K562 (cell line): ENCODE measurements around the gene SIRT4. TPM values are rescaled to one million over a fixed set of nuclear protein-coding genes. Genes with fewer than 3 reads are reported as not detected.

Experiments
- ATAC-seq: fragments of 200-7000 bp; cut with Tn5 transposase; 3 replicates; pipeline ENCODE4 v1.9.1; 2020; ENCODE audit warnings: moderate library complexity
- BruUV-seq: library from RNA; stranded (reverse); fragments of 400-500 nt; replicated peaks from 2 replicates; lab custom pipeline; 2021; lab: Mats Ljungman, UMichigan
- CTCF ChIA-PET: fragments of 300-600 bp; formaldehyde crosslinking; extraction: SDS; loops from one replicate; lab custom pipeline; 2021; ENCODE audit warnings: low intra/inter-chr PET ratio; lab: Yijun Ruan, JAX
- POLR2A ChIA-PET: fragments of 300-600, 350-650 bp; sonication (Branson Sonifier 250); formaldehyde crosslinking; extraction: SDS; loops from one replicate; lab custom pipeline; 2021; ENCODE audit warnings: antibody characterized with exemption, inconsistent platforms; lab: Yijun Ruan, JAX
- DNase-seq, 4 experiments: peaks; one replicate each; pipeline versions ENCODE4 v3.0.0 to v3.0.0-alpha.2; 2011 to 2018; ENCODE audit warnings: low spot score in 3 of 4, mixed read lengths in 3 of 4; ENCODE audit errors: extremely low read depth in 1 of 4
- FAIRE-seq: peaks from 2 replicates; lab custom pipeline; 2011; peaks lifted over from hg19 to GRCh38; lab: Jason Lieb, UNC
- H2AFZ ChIP-seq: 2 replicates; pipeline ENCODE4 v1.6.0; 2011; ENCODE audit warnings: low read depth, low read length, control low read depth, inconsistent platforms
- H3K27ac ChIP-seq: fragments of 200-600 bp; 3 replicates; pipeline ENCODE4 v1.8.0; 2011; ENCODE audit warnings: low read depth, mild to moderate bottlenecking, control low read depth, inconsistent platforms, low read length, moderate library complexity, mixed read lengths; ENCODE audit errors: extremely low read depth
- H3K27me3 ChIP-seq, 2 experiments: fragments of 300-600 bp in 1 of 2; 2 replicates in 1 of 2; 3 replicates in 1 of 2; pipeline versions ENCODE4 v1.6.0 to v1.8.0; 2011; ENCODE audit warnings: inconsistent platforms in 2 of 2, low read length in 2 of 2, mild to moderate bottlenecking in 1 of 2, mixed read lengths in 1 of 2, moderate library complexity in 1 of 2; ENCODE audit not compliant: control insufficient read depth in 2 of 2, insufficient read depth in 2 of 2
- H3K36me3 ChIP-seq: fragments of 300-600 bp; 3 replicates; pipeline ENCODE4 v1.8.0; 2011; ENCODE audit warnings: mild to moderate bottlenecking, low read length, inconsistent platforms; ENCODE audit not compliant: control insufficient read depth, insufficient read depth
- H3K4me1 ChIP-seq, 2 experiments: fragments of 200-600 bp in 1 of 2; replicated peaks in 1 of 2; 2 replicates in 1 of 2; 3 replicates in 1 of 2; pipeline versions ENCODE4 v1.5.1 to v1.8.0; 2011; ENCODE audit warnings: inconsistent platforms in 2 of 2, low read length in 2 of 2, mild to moderate bottlenecking in 1 of 2, mixed read lengths in 1 of 2, moderate library complexity in 1 of 2; ENCODE audit not compliant: control insufficient read depth in 2 of 2, insufficient read depth in 2 of 2
- H3K4me2 ChIP-seq: 2 replicates; pipeline ENCODE4 v1.6.1; 2011; ENCODE audit warnings: low read length, control low read depth, inconsistent platforms, mixed read lengths; ENCODE audit not compliant: insufficient read depth
- H3K4me3 ChIP-seq: fragments of 200-600 bp; sonication (generic), shearing (Covaris generic); 2 replicates; pipeline ENCODE4 v1.5.1; 2016; ENCODE audit warnings: control low read depth, inconsistent platforms
- H3K79me2 ChIP-seq: fragments of 200-600 bp; 3 replicates; pipeline ENCODE4 v1.8.0; 2011; ENCODE audit warnings: low read length, inconsistent platforms; ENCODE audit not compliant: control insufficient read depth, insufficient read depth
- H3K9ac ChIP-seq, 2 experiments: 2 replicates each; pipeline versions ENCODE4 v1.6.0 to v1.6.1; 2011; ENCODE audit warnings: low read depth in 2 of 2, low read length in 2 of 2, control low read depth in 1 of 2, inconsistent platforms in 1 of 2, mild to moderate bottlenecking in 1 of 2, mixed read lengths in 1 of 2; ENCODE audit not compliant: insufficient read depth in 1 of 2
- H3K9me1 ChIP-seq: one replicate; pipeline ENCODE4 v1.6.0; 2011; ENCODE audit warnings: inconsistent platforms, mild to moderate bottlenecking, low read length, moderate library complexity; ENCODE audit not compliant: control insufficient read depth, insufficient read depth
- H3K9me3 ChIP-seq: replicated peaks from 2 replicates; pipeline ENCODE4 v1.5.1; 2011; ENCODE audit warnings: low read depth, low read length, inconsistent platforms; ENCODE audit not compliant: control insufficient read depth, insufficient read depth
- H4K20me1 ChIP-seq: replicated peaks from 2 replicates; pipeline ENCODE4 v1.6.1; 2011; ENCODE audit warnings: low read length, inconsistent platforms, mixed read lengths; ENCODE audit not compliant: control insufficient read depth, insufficient read depth
- BCOR ChIP-seq: fragments of 450-650 bp; IDR thresholded peaks from 2 replicates; pipeline ENCODE4 v1.6.1; 2016
- ESRRA ChIP-seq: fragments of 450-650 bp; IDR thresholded peaks from 2 replicates; pipeline ENCODE4 v1.6.1; 2014; ENCODE audit warnings: low read depth, mild to moderate bottlenecking, moderate library complexity, borderline replicate concordance
- HDAC2 ChIP-seq: fragments of 450-650 bp; IDR thresholded peaks from 2 replicates; pipeline ENCODE4 v1.6.1; 2016; ENCODE audit warnings: mild to moderate bottlenecking
- KDM1A ChIP-seq, 2 experiments: fragments of 450-650 bp; IDR thresholded peaks; 2 replicates each; pipeline ENCODE4 v1.6.1; 2016; ENCODE audit warnings: mild to moderate bottlenecking in 2 of 2
- KLF10 ChIP-seq: fragments of 250-450 bp; sonication (Bioruptor Pico); IDR thresholded peaks from 2 replicates; pipeline ENCODE4 v1.6.1; 2021; ENCODE audit warnings: matching md5 sums
- NCOA6 ChIP-seq: fragments of 450-650 bp; IDR thresholded peaks from 2 replicates; pipeline ENCODE4 v1.6.1; 2017; ENCODE audit warnings: mild to moderate bottlenecking
- PHF21A ChIP-seq: fragments of 450-650 bp; IDR thresholded peaks from 2 replicates; pipeline ENCODE4 v1.6.1; 2017; ENCODE audit warnings: low read depth, borderline replicate concordance
- POLR2H ChIP-seq: IDR thresholded peaks from 2 replicates; pipeline ENCODE4 v1.6.1; 2016; ENCODE audit warnings: missing genetic modification characterization, low read depth, mild to moderate bottlenecking, control low read depth, missing compliant biosample characterization, moderate library complexity
- RBM25 ChIP-seq: fragments of 200-400 bp; formaldehyde crosslinking; IDR thresholded peaks from 2 replicates; pipeline ENCODE4 v1.6.1; 2018; ENCODE audit warnings: low read length, low read depth, moderate library complexity; ENCODE audit not compliant: severe bottlenecking
- TSHZ1 ChIP-seq: fragments of 250-450 bp; sonication (Bioruptor Pico); IDR thresholded peaks from 2 replicates; pipeline ENCODE4 v1.4.0; 2020; ENCODE audit warnings: mild to moderate bottlenecking, moderate library complexity
- U2AF2 ChIP-seq: fragments of 200-400 bp; formaldehyde crosslinking; optimal IDR thresholded peaks from 2 replicates; pipeline ENCODE3; 2017; ENCODE audit warnings: low read depth, mild to moderate bottlenecking, low read length
- ZFP36 ChIP-seq: fragments of 150-350 bp; IDR thresholded peaks from 2 replicates; pipeline ENCODE4 v1.6.1; 2018; ENCODE audit warnings: low read length, low read depth; ENCODE audit not compliant: partially characterized antibody
- ZNF277 ChIP-seq: fragments of 250-450 bp; sonication (Bioruptor Pico); IDR thresholded peaks from 2 replicates; pipeline ENCODE4 v1.8.0; 2022; ENCODE audit warnings: inconsistent platforms, mild to moderate bottlenecking, moderate library complexity, borderline replicate concordance
- WGBS: fragments of 100-300 bp; shearing (Covaris generic); methylation state at CpG from one replicate; pipeline ENCODE4 v1.1.6; 2016; ENCODE audit warnings: low coverage, mixed read lengths; ENCODE audit not compliant: insufficient coverage; ENCODE audit errors: missing lambda C conversion rate; 5-methylcytosine and 5-hydroxymethylcytosine counted together
- in situ Hi-C: fragments of 300-500 bp; cut with MboI; formaldehyde crosslinking; loops from 4 replicates; pipeline ENCODE4 v1.15.0; 2018; ENCODE audit warnings: inconsistent platforms, mixed read lengths
- intact Hi-C: fragments of 100-400 bp; cut with micrococcal nuclease; formaldehyde crosslinking; loops from 2 replicates; pipeline ENCODE4 v1.14.2; 2022
- polyA plus RNA-seq, 8 experiments: library from polyadenylated mRNA; depleted of rRNA in 4 of 8; stranded (reverse) in 5 of 8; unstranded in 3 of 8; fragments of >200 nt; fragmentation: Nextera tagmentation in 2 of 8; fragmentation: Illumina TruSeq in 1 of 8; extraction: Ambion mirVana in 2 of 8; extraction: Trizol in 1 of 8; gene quantifications; 2 replicates each; pipeline versions ENCODE4 v1.2.1 to v1.2.3, GENCODE V29; 2011 to 2014; ENCODE audit warnings: inconsistent platforms in 1 of 8, missing spikeins in 1 of 8
- total RNA-seq, 7 experiments: library from RNA; depleted of rRNA in 6 of 7; stranded (reverse); fragments of >200 nt in 6 of 7; fragmentation: Illumina TruSeq in 2 of 7; extraction: Trizol in 2 of 7; gene quantifications; 2 replicates each; pipeline versions ENCODE4 v1.2.1 to v1.2.3, GENCODE V29; 2011 to 2021; ENCODE audit warnings: low replicate concordance in 1 of 7

SIRT4 gene
- total and polyA plus RNA-seq, 9 of the 15 experiments (the other 6 are each of a cell fraction or from before 2014, with no cell fraction given): 0.86 to 5.2 (median 2.4) TPM

GRCh38 chr12:120358412-120359100 lies 56.4 kb downstream of the SIRT4 start (continued):
- no peak for TF ChIP-seq TSHZ1 (CRISPR knock-in tag)

GRCh38 chr12:120359128-120359527 lies 57.0 kb downstream of the SIRT4 start:
- H3K4me3 ChIP-seq: no peak overlapping the region
- FAIRE-seq: no peak
- no peaks in the 10 kb centered on the region for H3K9me1 ChIP-seq
- peaks cover 24 to 60% of the 10 kb centered on the region in 2 experiments for H3K27me3 ChIP-seq
- in situ Hi-C loops: no loop called here
- H2AFZ ChIP-seq: no peak overlapping the region
- no peaks in the 10 kb centered on the region for H3K36me3 ChIP-seq
- no TSS peak for BruUV-seq
- POLR2A ChIA-PET: no interaction called here
- H3K9me3 ChIP-seq: no peaks in the 10 kb centered on the region
- H3K79me2 ChIP-seq: no peaks in the 10 kb centered on the region
- H3K27ac ChIP-seq: no peak overlapping the region
- DNase-seq: no peak
- 0 out of 2 replicates have a peak, but pooled peaks have one; percentile 26 for TF ChIP-seq HDAC2
- no peak for TF ChIP-seq U2AF2
- TF ChIP-seq KDM1A (IDR thresholded peaks at IDR 0.05): peak in 1 of 2 experiments; percentile 66; a peak in 1 of 4 replicates
- no peak for TF ChIP-seq ZNF277 (CRISPR knock-in tag)
- peak; percentile 78 for TF ChIP-seq ZFP36
- TF ChIP-seq PHF21A: no peak
- TF ChIP-seq KLF10 (CRISPR knock-in tag): no peak
- no peak for TF ChIP-seq POLR2H (tag)
- TF ChIP-seq ESRRA: no peak
- no peak for TF ChIP-seq NCOA6
- TF ChIP-seq RBM25: peak; percentile 75
- TF ChIP-seq BCOR: peak; percentile 82
- H3K9ac ChIP-seq: no peak overlapping the region
- CTCF ChIA-PET: no interaction called here
- no peak for ATAC-seq
- intact Hi-C loops: loop anchor here (5.0 kb wide), 1 partner anchor 132 kb away; no protein-coding TSS in a partner anchor
- H3K4me1 ChIP-seq: peaks cover 0 to 24% of the 10 kb centered on the region in 2 experiments; a peak in 3 of 5 replicates
- no peak overlapping the region for H3K4me2 ChIP-seq
- peaks cover 16% of the 10 kb centered on the region; the same call in 1 of the 2 replicates for H4K20me1 ChIP-seq
- 63% methylated on average over 1 of the region's 1 CpG for WGBS
